Subcutaneous adipose tissue (tissue), 4 donors: ENCODE data around the gene HHIPL1. TPM values are rescaled to one million over a fixed set of nuclear protein-coding genes. Genes with fewer than 3 reads are reported as not detected.

Source experiments
- total RNA-seq, 4 donors: library from RNA; depleted of rRNA; stranded (reverse); fragments of >200 nt; gene quantifications; one replicate each; pipeline ENCODE4 v1.1.0, GENCODE V29; 2016
- TF ChIP-seq, protein P1 (sequence below): fragments of 450-650 bp; IDR thresholded peaks from one replicate; pipeline ENCODE4 v1.5.1; 2016; ENCODE audit warnings: low read depth, mild to moderate bottlenecking, control low read depth, antibody characterized with exemption, moderate library complexity

The HHIPL1 gene
- total RNA-seq, 4 donors from 2014 or later = 1.3 to 4.8 (median 2.2) TPM

DNA sequence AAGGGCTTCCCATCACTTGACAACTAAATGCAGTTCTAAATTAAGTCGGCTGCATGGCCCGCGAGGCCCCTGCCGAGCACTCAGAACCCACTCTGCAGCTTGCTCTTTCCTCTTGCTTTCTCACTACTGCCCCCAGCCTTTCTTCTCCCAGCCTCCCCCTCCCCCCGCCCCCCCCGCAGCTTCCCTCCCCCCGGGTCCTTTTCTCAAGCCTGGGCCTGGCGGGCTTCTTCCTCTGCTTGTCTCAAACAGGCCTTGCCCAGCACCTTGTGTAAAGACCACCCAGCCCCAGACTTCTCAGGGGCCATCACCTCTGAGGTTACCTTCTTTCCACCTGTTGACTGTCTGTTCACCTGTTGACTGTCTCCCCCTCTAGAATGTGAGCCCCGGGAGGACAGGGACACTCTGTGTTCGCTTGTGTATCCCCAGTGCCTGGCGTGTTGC, 40.2 kb downstream of the HHIPL1 start:
- TF ChIP-seq, protein P1, sequence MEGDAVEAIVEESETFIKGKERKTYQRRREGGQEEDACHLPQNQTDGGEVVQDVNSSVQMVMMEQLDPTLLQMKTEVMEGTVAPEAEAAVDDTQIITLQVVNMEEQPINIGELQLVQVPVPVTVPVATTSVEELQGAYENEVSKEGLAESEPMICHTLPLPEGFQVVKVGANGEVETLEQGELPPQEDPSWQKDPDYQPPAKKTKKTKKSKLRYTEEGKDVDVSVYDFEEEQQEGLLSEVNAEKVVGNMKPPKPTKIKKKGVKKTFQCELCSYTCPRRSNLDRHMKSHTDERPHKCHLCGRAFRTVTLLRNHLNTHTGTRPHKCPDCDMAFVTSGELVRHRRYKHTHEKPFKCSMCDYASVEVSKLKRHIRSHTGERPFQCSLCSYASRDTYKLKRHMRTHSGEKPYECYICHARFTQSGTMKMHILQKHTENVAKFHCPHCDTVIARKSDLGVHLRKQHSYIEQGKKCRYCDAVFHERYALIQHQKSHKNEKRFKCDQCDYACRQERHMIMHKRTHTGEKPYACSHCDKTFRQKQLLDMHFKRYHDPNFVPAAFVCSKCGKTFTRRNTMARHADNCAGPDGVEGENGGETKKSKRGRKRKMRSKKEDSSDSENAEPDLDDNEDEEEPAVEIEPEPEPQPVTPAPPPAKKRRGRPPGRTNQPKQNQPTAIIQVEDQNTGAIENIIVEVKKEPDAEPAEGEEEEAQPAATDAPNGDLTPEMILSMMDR = no peak

DNA sequence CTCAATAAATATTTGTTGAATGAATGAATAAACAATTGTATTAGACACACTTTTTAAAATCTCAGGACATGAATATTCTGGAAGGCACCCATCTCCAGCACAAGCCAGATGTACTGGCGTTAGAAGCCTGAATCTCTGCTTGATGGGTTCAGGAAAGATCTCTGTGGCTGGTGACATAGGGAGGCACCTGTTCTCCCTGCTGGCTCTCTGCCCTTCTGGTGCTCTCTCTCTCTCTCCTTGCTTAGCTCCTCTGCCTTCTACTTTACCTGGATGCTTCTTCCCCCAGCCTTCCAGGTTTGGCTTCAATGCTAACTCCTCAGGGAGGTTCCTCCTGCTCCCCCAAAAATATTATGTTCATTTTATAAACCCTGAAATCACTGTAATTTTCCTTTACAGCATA, 40.7 kb downstream of the HHIPL1 start:
- TF ChIP-seq, protein P1 = no peak

DNA sequence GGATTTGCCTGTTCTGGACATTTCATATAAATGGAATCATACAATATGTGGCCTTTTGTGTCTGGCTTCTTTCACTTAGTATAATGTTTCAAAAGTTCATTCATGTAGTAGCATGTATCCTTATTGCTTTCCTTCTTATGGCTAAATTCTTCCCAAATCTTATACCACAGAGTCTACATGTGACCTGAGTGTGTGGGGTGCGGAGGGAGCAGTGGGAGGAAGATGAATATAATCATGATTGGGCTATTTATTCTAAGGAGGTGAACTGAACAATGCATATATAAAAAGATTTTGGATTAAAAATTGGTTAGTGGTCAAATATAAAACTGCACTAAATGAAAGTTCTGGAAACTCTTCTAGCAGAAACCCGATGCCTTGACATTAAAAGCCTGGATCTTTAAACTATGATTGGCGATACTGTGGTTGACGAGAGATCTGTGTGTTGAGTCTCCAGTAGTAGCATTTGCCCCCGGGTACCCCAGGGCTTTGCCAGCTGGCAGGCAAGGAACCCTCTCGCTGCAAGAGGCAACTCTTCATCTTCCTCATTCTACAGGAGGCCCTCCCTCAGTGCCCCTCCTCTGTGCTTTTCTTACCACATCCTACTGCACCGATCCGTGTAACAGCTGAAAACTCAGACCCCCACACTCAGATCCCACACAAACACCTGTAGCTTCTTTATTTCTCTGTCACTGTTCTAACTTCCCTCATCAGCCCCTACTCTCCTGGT, 41.8 kb downstream of the HHIPL1 start:
- TF ChIP-seq, protein P1 = no peak

DNA sequence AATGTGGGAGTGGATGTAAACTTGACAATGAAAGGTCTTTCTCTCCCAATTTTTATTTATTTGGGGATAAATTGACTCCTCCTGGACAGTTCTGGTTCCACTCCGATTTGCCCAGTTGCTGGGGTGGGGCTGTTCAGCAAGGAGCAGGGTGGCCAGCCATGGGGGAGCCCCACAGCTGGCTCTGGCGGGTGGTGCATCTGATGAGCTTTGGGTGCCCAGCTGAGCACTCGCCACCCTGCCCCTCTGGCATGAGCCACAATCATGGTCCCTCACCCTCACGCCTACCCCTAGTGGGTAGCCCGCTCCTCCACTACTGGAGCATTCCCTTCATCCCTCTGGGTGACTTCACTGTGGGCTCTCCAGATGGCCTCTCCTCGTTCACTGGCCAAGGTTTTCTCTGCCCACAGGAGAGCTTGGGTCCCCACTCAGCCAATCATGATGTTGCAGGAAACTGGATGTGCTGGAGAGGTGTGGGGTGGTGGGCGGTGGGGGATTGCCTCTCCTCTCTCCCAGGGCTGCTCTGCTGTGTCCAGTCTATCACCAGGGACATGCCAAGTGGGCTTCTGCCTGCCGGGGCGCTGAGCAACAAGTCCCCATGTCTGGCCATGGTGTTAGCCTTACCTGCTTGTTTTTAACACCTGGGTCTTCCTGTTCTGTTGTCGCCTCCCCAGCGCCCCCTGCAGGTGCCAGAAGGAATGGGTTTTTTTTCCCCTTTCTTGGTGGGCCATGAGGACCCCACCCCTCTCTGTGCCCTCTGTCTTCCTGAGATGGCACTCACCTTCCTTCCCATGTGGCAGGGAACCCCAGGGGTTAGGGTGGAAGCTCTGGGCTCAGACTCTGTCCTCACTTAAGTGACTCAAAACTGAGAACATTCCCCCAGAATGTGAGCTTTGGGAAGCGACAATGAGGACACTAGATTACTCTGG, 42.6 kb downstream of the HHIPL1 start:
- TF ChIP-seq, protein P1 = no peak

DNA sequence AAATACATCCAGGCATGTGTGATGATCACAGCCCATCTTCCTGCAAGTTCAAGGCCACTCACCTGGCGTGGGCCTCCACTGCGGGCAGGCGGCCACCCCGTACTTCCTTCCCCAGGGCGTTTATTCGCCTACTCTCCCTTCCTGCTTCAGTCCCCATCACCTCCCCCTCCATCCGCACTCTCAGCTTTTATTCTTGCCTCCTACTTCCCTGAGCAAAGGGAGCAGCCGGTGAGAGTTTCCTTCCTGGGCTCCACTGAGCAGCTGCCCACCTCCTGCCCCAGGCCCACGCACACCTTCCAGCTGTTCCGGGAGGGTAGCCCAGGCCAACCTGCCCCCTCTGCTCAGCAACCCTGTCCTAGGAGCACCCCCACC, 43.3 kb downstream of the HHIPL1 start:
- TF ChIP-seq, protein P1 = no peak

DNA sequence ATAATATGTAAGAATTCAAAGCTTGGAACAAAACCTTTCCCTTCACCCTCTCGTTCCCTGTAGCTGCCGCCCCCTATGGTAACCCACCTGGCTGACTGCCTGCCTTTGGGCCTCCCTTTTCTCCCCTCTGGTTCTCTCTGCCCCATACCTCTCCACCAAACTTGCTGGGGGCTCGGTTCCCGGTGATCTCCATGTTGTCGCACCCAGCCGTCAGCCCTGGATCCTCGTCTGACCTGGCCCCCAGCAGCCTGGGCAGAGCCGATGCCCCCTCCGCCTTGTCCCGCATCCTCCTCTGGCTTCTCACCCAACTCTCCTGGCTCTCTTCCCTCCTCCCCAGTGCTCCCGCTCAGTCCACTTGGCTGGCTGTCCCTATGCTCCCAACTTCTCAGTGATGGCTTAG, 43.7 kb downstream of the HHIPL1 start:
- TF ChIP-seq, protein P1 = no peak
